WTC11 (cell line): ENCODE results near the gene RAB17. TPM values are rescaled to one million over a fixed set of nuclear protein-coding genes. Genes with fewer than 3 reads are reported as not detected.

Experiments used
- ATAC-seq: fragments of 200-7000 bp; cut with Tn5 transposase; 2 replicates; pipeline ENCODE4 v1.10.0; 2021; ENCODE audit warnings: mild to moderate bottlenecking, moderate library complexity
- CTCF ChIA-PET: fragments of 300-600 bp; sonication (Branson Sonifier 250); formaldehyde crosslinking; loops from one replicate; lab custom pipeline; 2021; ENCODE audit warnings: antibody characterized with exemption; lab: Charles Lee
- POLR2A ChIA-PET: fragments of 350-600 bp; sonication (Branson Sonifier 250); formaldehyde crosslinking; loops from one replicate; lab custom pipeline; 2021; ENCODE audit warnings: antibody characterized with exemption; lab: Charles Lee
- DNase-seq: peaks from one replicate; pipeline ENCODE4 v3.0.0; 2021; ENCODE audit warnings: low spot score
- H3K27ac Mint-ChIP-seq: 2 replicates; pipeline ENCODE4 v1.8.0; 2021; ENCODE audit warnings: mixed read lengths
- H3K27me3 Mint-ChIP-seq: 2 replicates; pipeline ENCODE4 v1.8.0; 2021; ENCODE audit warnings: low read depth, mild to moderate bottlenecking, moderate library complexity, mixed read lengths
- H3K36me3 Mint-ChIP-seq: 2 replicates; pipeline ENCODE4 v1.8.0; 2021; ENCODE audit warnings: mixed read lengths
- H3K4me1 Mint-ChIP-seq: 2 replicates; pipeline ENCODE4 v1.8.0; 2022; ENCODE audit warnings: mixed read lengths
- H3K4me3 Mint-ChIP-seq: 2 replicates; pipeline ENCODE4 v1.8.0; 2021; ENCODE audit warnings: mild to moderate bottlenecking, moderate library complexity, mixed read lengths
- H3K9me3 Mint-ChIP-seq: 2 replicates; pipeline ENCODE4 v1.8.0; 2021; ENCODE audit warnings: mixed read lengths
- ARID4B ChIP-seq: sonication (generic); formaldehyde crosslinking; IDR thresholded peaks from 2 replicates; pipeline ENCODE4 v1.8.0; 2023; ENCODE audit warnings: missing genetic modification reagents, mild to moderate bottlenecking, borderline replicate concordance
- GABPB1 ChIP-seq: sonication (generic); formaldehyde crosslinking; IDR thresholded peaks from 2 replicates; pipeline ENCODE4 v1.8.1; 2023; ENCODE audit warnings: mild to moderate bottlenecking, missing genetic modification reagents
- HMGA2 ChIP-seq: fragments of 250-450 bp; sonication (Bioruptor Pico); IDR thresholded peaks from 2 replicates; pipeline ENCODE4 v1.4.0; 2021; ENCODE audit warnings: mild to moderate bottlenecking, moderate library complexity
- HMGXB4 ChIP-seq: sonication (generic); formaldehyde crosslinking; IDR thresholded peaks from 2 replicates; pipeline ENCODE4 v1.8.1; 2023; ENCODE audit warnings: mild to moderate bottlenecking, moderate library complexity, missing genetic modification reagents
- JAZF1 ChIP-seq: fragments of 250-450 bp; sonication (Bioruptor Pico); IDR thresholded peaks from 2 replicates; pipeline ENCODE4 v1.9.0; 2021; ENCODE audit warnings: moderate library complexity, mild to moderate bottlenecking, inconsistent platforms
- PRDM15 ChIP-seq: sonication (generic); formaldehyde crosslinking; IDR thresholded peaks from 2 replicates; pipeline ENCODE4 v1.8.0; 2022; ENCODE audit warnings: missing genetic modification reagents
- SP1 ChIP-seq: sonication (generic); formaldehyde crosslinking; conservative IDR thresholded peaks from 2 replicates; pipeline ENCODE4 v1.8.1; 2022; ENCODE audit warnings: missing genetic modification reagents
- TEAD1 ChIP-seq: sonication (generic); formaldehyde crosslinking; IDR thresholded peaks from 2 replicates; pipeline ENCODE4 v1.8.0; 2022; ENCODE audit warnings: mild to moderate bottlenecking, missing genetic modification reagents
- ZSCAN18 ChIP-seq: fragments of 250-450 bp; sonication (Bioruptor Pico); IDR thresholded peaks from 2 replicates; pipeline ENCODE4 v2.1.2; 2022; ENCODE audit warnings: mild to moderate bottlenecking, moderate library complexity
- total RNA-seq: library from RNA; stranded (reverse); gene quantifications from 3 replicates; pipeline ENCODE4 v1.2.3, GENCODE V29; 2021
- TF ChIP-seq, protein P1 (sequence below): fragments of 200-600 bp; IDR thresholded peaks from 2 replicates; pipeline ENCODE4 v1.8.0; 2022; ENCODE audit warnings: antibody characterized with exemption
- TF ChIP-seq, protein P2 (sequence below): sonication (generic); formaldehyde crosslinking; IDR thresholded peaks from 2 replicates; pipeline ENCODE4 v1.8.0; 2022; ENCODE audit warnings: mild to moderate bottlenecking, missing genetic modification reagents
- TF ChIP-seq, protein P3 (sequence below): sonication (generic); formaldehyde crosslinking; conservative IDR thresholded peaks from 2 replicates; pipeline ENCODE4 v1.8.1; 2022; ENCODE audit warnings: mild to moderate bottlenecking, missing genetic modification reagents

Gene RAB17
- total RNA-seq, 1 experiment from 2014 or later: 140 TPM

- TF ChIP-seq, protein P1, sequence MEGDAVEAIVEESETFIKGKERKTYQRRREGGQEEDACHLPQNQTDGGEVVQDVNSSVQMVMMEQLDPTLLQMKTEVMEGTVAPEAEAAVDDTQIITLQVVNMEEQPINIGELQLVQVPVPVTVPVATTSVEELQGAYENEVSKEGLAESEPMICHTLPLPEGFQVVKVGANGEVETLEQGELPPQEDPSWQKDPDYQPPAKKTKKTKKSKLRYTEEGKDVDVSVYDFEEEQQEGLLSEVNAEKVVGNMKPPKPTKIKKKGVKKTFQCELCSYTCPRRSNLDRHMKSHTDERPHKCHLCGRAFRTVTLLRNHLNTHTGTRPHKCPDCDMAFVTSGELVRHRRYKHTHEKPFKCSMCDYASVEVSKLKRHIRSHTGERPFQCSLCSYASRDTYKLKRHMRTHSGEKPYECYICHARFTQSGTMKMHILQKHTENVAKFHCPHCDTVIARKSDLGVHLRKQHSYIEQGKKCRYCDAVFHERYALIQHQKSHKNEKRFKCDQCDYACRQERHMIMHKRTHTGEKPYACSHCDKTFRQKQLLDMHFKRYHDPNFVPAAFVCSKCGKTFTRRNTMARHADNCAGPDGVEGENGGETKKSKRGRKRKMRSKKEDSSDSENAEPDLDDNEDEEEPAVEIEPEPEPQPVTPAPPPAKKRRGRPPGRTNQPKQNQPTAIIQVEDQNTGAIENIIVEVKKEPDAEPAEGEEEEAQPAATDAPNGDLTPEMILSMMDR: no peak
- no peak for TF ChIP-seq GABPB1 (CRISPR knock-in tag)
- TF ChIP-seq TEAD1 (CRISPR knock-in tag): peak; percentile 53; the same call in 1 of the 2 replicates
- TF ChIP-seq JAZF1 (CRISPR knock-in tag): no peak
- no peak for TF ChIP-seq HMGA2 (CRISPR knock-in tag)
- TF ChIP-seq PRDM15 (CRISPR knock-in tag): no peak
- 0 out of 2 replicates have a peak, but pooled peaks have one; percentile 30 for TF ChIP-seq HMGXB4
These were observed 37.1 kb upstream of the RAB17 start, which contains the start of gene LRRFIP1 (continued) for GRCh38 chr2:237627441-237628246.

DNA sequence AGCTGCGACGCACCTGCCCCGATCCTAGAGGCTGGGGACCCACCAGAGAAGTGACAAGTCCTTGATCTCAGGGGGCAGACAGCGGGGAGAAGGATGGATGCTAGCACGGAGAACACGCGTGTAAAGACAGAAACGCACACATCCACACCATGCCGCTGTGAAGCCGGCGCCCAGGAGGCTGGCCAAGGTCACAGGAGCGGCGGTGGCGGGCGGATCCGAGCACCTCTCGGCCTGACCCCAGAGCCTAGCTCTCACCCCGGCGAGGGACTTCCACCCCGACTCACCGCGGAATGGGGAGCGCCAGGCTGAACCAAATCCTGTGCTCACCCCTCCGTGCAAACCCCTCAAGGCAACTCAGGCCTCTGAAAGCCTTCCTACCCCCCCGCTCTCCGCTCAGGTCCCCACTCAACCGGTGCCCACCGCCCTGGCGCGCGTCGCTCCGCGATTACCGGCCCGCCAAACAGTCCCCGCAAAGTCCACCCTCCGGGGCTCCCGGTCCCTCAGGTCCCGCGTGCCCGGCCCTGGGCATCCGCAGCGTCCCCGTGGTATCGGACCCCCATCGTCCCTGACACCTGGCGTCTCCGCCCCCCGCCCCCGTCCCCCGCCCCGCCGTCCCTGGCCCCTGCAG, 36.4 kb upstream of the RAB17 start:
- Mint-ChIP-seq H3K4me1 (peaks cover 42% of the 10 kb centered on the region), H3K4me3 (peak overlapping the region; percentile 76), H3K9me3 (no peaks in the 10 kb centered on the region), H3K27ac (no peak overlapping the region), H3K36me3 (peaks cover 11% of the 10 kb centered on the region), H3K27me3 (peaks cover 41% of the 10 kb centered on the region)
- ChIA-PET POLR2A (no interaction called here), CTCF (interaction anchor here (0.9 to 2.2 kb wide), 6 partner anchors 13 to 152 kb away, joined by 3 to 12 read pairs (median 5); no protein-coding TSS in a partner anchor)
- peak; percentile 71 for ATAC-seq
- DNase-seq: peak; percentile 64
- TF ChIP-seq, protein P2, sequence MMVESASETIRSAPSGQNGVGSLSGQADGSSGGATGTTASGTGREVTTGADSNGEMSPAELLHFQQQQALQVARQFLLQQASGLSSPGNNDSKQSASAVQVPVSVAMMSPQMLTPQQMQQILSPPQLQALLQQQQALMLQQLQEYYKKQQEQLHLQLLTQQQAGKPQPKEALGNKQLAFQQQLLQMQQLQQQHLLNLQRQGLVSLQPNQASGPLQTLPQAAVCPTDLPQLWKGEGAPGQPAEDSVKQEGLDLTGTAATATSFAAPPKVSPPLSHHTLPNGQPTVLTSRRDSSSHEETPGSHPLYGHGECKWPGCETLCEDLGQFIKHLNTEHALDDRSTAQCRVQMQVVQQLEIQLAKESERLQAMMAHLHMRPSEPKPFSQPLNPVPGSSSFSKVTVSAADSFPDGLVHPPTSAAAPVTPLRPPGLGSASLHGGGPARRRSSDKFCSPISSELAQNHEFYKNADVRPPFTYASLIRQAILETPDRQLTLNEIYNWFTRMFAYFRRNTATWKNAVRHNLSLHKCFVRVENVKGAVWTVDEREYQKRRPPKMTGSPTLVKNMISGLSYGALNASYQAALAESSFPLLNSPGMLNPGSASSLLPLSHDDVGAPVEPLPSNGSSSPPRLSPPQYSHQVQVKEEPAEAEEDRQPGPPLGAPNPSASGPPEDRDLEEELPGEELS (CRISPR knock-in tag): no peak
- TF ChIP-seq SP1 (0 out of 2 replicates have a peak, but pooled peaks have one; percentile 3), HMGA2 (CRISPR knock-in tag) (no peak), ARID4B (CRISPR knock-in tag) (no peak), PRDM15 (CRISPR knock-in tag) (no peak), ZSCAN18 (no peak), JAZF1 (CRISPR knock-in tag) (no peak)
- TF ChIP-seq, protein P3, sequence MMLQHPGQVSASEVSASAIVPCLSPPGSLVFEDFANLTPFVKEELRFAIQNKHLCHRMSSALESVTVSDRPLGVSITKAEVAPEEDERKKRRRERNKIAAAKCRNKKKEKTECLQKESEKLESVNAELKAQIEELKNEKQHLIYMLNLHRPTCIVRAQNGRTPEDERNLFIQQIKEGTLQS (CRISPR knock-in tag): no peak
